Liver (tissue), 9 donors: ENCODE results near the gene LPCAT1. TPM values are rescaled to one million over a fixed set of nuclear protein-coding genes. Genes with fewer than 3 reads are reported as not detected.

ENCODE experiments used
- DNase-seq: peaks from one replicate; pipeline ENCODE4 v3.0.0-alpha.2; 2017; ENCODE audit warnings: low spot score
- H3K27ac ChIP-seq, 2 donors: one replicate each; pipeline ENCODE4 v1.7.0; 2013; ENCODE audit warnings: inconsistent platforms in 2 of 2, low read length in 2 of 2, control low read depth in 1 of 2, low read depth in 1 of 2, mild to moderate bottlenecking in 1 of 2
- H3K27me3 ChIP-seq, 4 donors: one replicate each; pipeline versions ENCODE4 v1.6.1 to v1.7.0; 2013; ENCODE audit warnings: low read length in 3 of 4, inconsistent platforms in 1 of 4, mild to moderate bottlenecking in 1 of 4, moderate library complexity in 1 of 4; ENCODE audit not compliant: control insufficient read depth in 4 of 4, insufficient read depth in 4 of 4
- H3K36me3 ChIP-seq, 4 donors: one replicate each; pipeline versions ENCODE4 v1.6.1 to v1.7.0; 2013; ENCODE audit warnings: low read length in 3 of 4, mild to moderate bottlenecking in 3 of 4, low read depth in 1 of 4, moderate library complexity in 1 of 4; ENCODE audit not compliant: control insufficient read depth in 4 of 4, insufficient read depth in 3 of 4
- H3K4me1 ChIP-seq, 4 donors: one replicate each; pipeline versions ENCODE4 v1.6.1 to v1.7.0; 2013; ENCODE audit warnings: low read length in 3 of 4, mild to moderate bottlenecking in 3 of 4, moderate library complexity in 1 of 4; ENCODE audit not compliant: control insufficient read depth in 4 of 4, insufficient read depth in 4 of 4
- H3K4me3 ChIP-seq, 3 donors: one replicate each; pipeline versions ENCODE4 v1.6.1 to v1.7.0; 2013; ENCODE audit warnings: low read length in 3 of 3, control low read depth in 1 of 3, low read depth in 1 of 3, mild to moderate bottlenecking in 1 of 3
- H3K9ac ChIP-seq, 2 donors: one replicate each; pipeline ENCODE4 v1.7.0; 2013; ENCODE audit warnings: low read length in 2 of 2, mild to moderate bottlenecking in 2 of 2, moderate library complexity in 2 of 2, control low read depth in 1 of 2, low read depth in 1 of 2
- H3K9me3 ChIP-seq, 4 donors: one replicate each; pipeline versions ENCODE4 v1.6.1 to v1.7.0; 2013; ENCODE audit warnings: low read length in 3 of 4; ENCODE audit not compliant: control insufficient read depth in 4 of 4
- EGR1 ChIP-seq, 2 donors: IDR thresholded peaks; 2 replicates each; pipeline ENCODE4 v1.6.1; 2016 to 2018; ENCODE audit warnings: antibody characterized with exemption in 2 of 2, low read depth in 2 of 2
- FOXA1 ChIP-seq: IDR thresholded peaks from 2 replicates; pipeline ENCODE4 v1.6.1; 2016; ENCODE audit warnings: antibody characterized with exemption
- FOXA2 ChIP-seq: IDR thresholded peaks from 2 replicates; pipeline ENCODE4 v1.6.1; 2016; ENCODE audit warnings: antibody characterized with exemption
- GABPA ChIP-seq, 2 donors: IDR thresholded peaks in 1 of 2; conservative IDR thresholded peaks in 1 of 2; 2 replicates each; pipeline ENCODE4 v1.6.1; 2016; ENCODE audit warnings: antibody characterized with exemption in 2 of 2, mild to moderate bottlenecking in 1 of 2, moderate library complexity in 1 of 2
- MAX ChIP-seq: IDR thresholded peaks from 2 replicates; pipeline ENCODE4 v1.6.1; 2016; ENCODE audit warnings: antibody characterized with exemption
- NR2F2 ChIP-seq: IDR thresholded peaks from 2 replicates; pipeline ENCODE4 v1.6.1; 2016; ENCODE audit warnings: antibody characterized with exemption
- RAD21 ChIP-seq, 2 donors: IDR thresholded peaks; 2 replicates each; pipeline ENCODE4 v1.6.1; 2016; ENCODE audit warnings: antibody characterized with exemption in 2 of 2, mild to moderate bottlenecking in 2 of 2
- RXRA ChIP-seq, 2 donors: IDR thresholded peaks; 2 replicates each; pipeline ENCODE4 v1.6.1; 2017 to 2018; ENCODE audit warnings: antibody characterized with exemption in 2 of 2, mild to moderate bottlenecking in 1 of 2
- SP1 ChIP-seq: IDR thresholded peaks from 2 replicates; pipeline ENCODE4 v1.6.1; 2018; ENCODE audit warnings: antibody characterized with exemption, mild to moderate bottlenecking
- TAF1 ChIP-seq: conservative IDR thresholded peaks from 2 replicates; pipeline ENCODE4 v1.6.1; 2016; ENCODE audit warnings: antibody characterized with exemption, mild to moderate bottlenecking
- YY1 ChIP-seq: IDR thresholded peaks from 2 replicates; pipeline ENCODE4 v1.6.1; 2016; ENCODE audit warnings: antibody characterized with exemption, mild to moderate bottlenecking
- WGBS: extraction: QIAGEN DNeasy Blood & Tissue Kit; methylation state at CpG from one replicate; pipeline ENCODE4 v1.1.7; 2013; 5-methylcytosine and 5-hydroxymethylcytosine counted together
- polyA plus RNA-seq, 2 donors: library from polyadenylated mRNA; stranded (reverse) in 1 of 2; unstranded in 1 of 2; fragments of 200-250 nt in 1 of 2; fragments of >200 nt in 1 of 2; fragmentation: Nextera tagmentation in 1 of 2; extraction: Ambion mirVana in 1 of 2; gene quantifications; one replicate each; pipeline versions ENCODE4 v1.2.1 to v1.2.3, GENCODE V29; 2013 to 2015
- total RNA-seq, 2 donors: library from RNA; depleted of rRNA; stranded (reverse); fragments of >200 nt; gene quantifications; one replicate each; pipeline ENCODE4 v1.2.3, GENCODE V29; 2014
- TF ChIP-seq, protein P1 (sequence below): fragments of 150-350 bp; IDR thresholded peaks from 2 replicates; pipeline ENCODE4 v1.5.1; 2017; ENCODE audit warnings: improper control_type of control experiment, low read depth, low read length; ENCODE audit not compliant: missing input control
- TF ChIP-seq, protein P2 (sequence below): IDR thresholded peaks from 2 replicates; pipeline ENCODE4 v1.6.1; 2016; ENCODE audit warnings: antibody characterized with exemption
- TF ChIP-seq, protein P3 (sequence below): IDR thresholded peaks from 2 replicates; pipeline ENCODE4 v1.6.1; 2016; ENCODE audit warnings: antibody characterized with exemption
- donor health status: healthy.
- donor health status: healthy.
- donor health status: healthy.
- donor health status: healthy.
- donor health status: healthy.

The LPCAT1 gene
- total and polyA plus RNA-seq, 4 donors, result 1.5 to 12.8 (median 9.9) TPM

GRCh38 chr5:1543398-1544293 lies 19.9 kb upstream of the LPCAT1 start:
- Histone ChIP-seq H3K9me3 (no peaks in the 10 kb centered on the region), H3K4me1 (no peaks in the 10 kb centered on the region), H3K27me3 (no peaks in the 10 kb centered on the region), H3K36me3 (no peaks in the 10 kb centered on the region), H3K9ac (no peak overlapping the region), H3K27ac (no peak overlapping the region), H3K4me3 (no peak overlapping the region)
- WGBS, result 90% methylated on average over 8 of the region's 8 CpGs
- no peak for DNase-seq
- TF ChIP-seq MAX (no peak), FOXA2 (no peak), YY1 (no peak)

- Histone ChIP-seq H3K4me1 (no peaks in the 10 kb centered on the region), H3K27ac (no peak overlapping the region), H3K4me3 (no peak overlapping the region), H3K27me3 (no peaks in the 10 kb centered on the region), H3K9me3 (no peaks in the 10 kb centered on the region), H3K9ac (no peak overlapping the region), H3K36me3 (no peaks in the 10 kb centered on the region)
- DNase-seq, result no peak
- WGBS, result 62% methylated on average over 3 of the region's 3 CpGs
- TF ChIP-seq SP1 (no peak), GABPA (IDR thresholded peaks at IDR 0.05 in 1 of 2, conservative IDR thresholded peaks at IDR 0.05 in 1 of 2) (no peak), MAX (no peak), FOXA1 (no peak), NR2F2 (no peak), TAF1 (no peak), YY1 (no peak), RAD21 (IDR thresholded peaks at IDR 0.05) (no peak), RXRA (IDR thresholded peaks at IDR 0.05) (no peak), EGR1 (IDR thresholded peaks at IDR 0.05; ENCODE audit: low read depth in 2 of 2) (no peak)
- TF ChIP-seq, protein P1, sequence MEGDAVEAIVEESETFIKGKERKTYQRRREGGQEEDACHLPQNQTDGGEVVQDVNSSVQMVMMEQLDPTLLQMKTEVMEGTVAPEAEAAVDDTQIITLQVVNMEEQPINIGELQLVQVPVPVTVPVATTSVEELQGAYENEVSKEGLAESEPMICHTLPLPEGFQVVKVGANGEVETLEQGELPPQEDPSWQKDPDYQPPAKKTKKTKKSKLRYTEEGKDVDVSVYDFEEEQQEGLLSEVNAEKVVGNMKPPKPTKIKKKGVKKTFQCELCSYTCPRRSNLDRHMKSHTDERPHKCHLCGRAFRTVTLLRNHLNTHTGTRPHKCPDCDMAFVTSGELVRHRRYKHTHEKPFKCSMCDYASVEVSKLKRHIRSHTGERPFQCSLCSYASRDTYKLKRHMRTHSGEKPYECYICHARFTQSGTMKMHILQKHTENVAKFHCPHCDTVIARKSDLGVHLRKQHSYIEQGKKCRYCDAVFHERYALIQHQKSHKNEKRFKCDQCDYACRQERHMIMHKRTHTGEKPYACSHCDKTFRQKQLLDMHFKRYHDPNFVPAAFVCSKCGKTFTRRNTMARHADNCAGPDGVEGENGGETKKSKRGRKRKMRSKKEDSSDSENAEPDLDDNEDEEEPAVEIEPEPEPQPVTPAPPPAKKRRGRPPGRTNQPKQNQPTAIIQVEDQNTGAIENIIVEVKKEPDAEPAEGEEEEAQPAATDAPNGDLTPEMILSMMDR, result no peak
- TF ChIP-seq, protein P2, sequence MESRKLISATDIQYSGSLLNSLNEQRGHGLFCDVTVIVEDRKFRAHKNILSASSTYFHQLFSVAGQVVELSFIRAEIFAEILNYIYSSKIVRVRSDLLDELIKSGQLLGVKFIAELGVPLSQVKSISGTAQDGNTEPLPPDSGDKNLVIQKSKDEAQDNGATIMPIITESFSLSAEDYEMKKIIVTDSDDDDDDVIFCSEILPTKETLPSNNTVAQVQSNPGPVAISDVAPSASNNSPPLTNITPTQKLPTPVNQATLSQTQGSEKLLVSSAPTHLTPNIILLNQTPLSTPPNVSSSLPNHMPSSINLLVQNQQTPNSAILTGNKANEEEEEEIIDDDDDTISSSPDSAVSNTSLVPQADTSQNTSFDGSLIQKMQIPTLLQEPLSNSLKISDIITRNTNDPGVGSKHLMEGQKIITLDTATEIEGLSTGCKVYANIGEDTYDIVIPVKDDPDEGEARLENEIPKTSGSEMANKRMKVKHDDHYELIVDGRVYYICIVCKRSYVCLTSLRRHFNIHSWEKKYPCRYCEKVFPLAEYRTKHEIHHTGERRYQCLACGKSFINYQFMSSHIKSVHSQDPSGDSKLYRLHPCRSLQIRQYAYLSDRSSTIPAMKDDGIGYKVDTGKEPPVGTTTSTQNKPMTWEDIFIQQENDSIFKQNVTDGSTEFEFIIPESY, result no peak
- TF ChIP-seq, protein P3, sequence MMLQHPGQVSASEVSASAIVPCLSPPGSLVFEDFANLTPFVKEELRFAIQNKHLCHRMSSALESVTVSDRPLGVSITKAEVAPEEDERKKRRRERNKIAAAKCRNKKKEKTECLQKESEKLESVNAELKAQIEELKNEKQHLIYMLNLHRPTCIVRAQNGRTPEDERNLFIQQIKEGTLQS, result no peak
Observed at GRCh38 chr5:1542781-1543180, 19.0 kb upstream of the LPCAT1 start.
